H1 (cell line): ENCODE data around the gene SIK3. TPM values are rescaled to one million over a fixed set of nuclear protein-coding genes. Genes with fewer than 3 reads are reported as not detected.

ENCODE experiments used
- CTCF ChIA-PET: fragments of 300-600 bp; sonication (Branson Sonifier 250); formaldehyde crosslinking; loops from one replicate; lab custom pipeline; 2021; ENCODE audit not compliant: partially characterized antibody; lab: Charles Lee
- POLR2A ChIA-PET: fragments of 300-600 bp; sonication (Branson Sonifier 250); formaldehyde crosslinking; loops from one replicate; lab custom pipeline; 2021; ENCODE audit warnings: inconsistent platforms; ENCODE audit not compliant: partially characterized antibody; lab: Charles Lee
- DNase-seq, 2 experiments: peaks; one replicate each; pipeline versions ENCODE4 v3.0.0 to v3.0.0-alpha.2; 2010 to 2022; ENCODE audit warnings: low spot score in 2 of 2, low read depth in 1 of 2, mixed read lengths in 1 of 2
- FAIRE-seq: peaks from 2 replicates; lab custom pipeline; 2011; peaks lifted over from hg19 to GRCh38; lab: Jason Lieb, UNC
- H2AFZ ChIP-seq: 2 replicates; pipeline ENCODE4 v1.8.1; 2012; ENCODE audit warnings: low read length, inconsistent platforms
- H2AK5ac ChIP-seq: 2 replicates; pipeline ENCODE4 v1.6.1; 2013; ENCODE audit warnings: low read depth, low read length
- H2BK120ac ChIP-seq: replicated peaks from 2 replicates; pipeline ENCODE3; 2013; ENCODE audit warnings: low read depth, low read length, inconsistent platforms
- H2BK12ac ChIP-seq: 2 replicates; pipeline ENCODE4 v1.6.1; 2013; ENCODE audit warnings: low read depth, low read length
- H2BK15ac ChIP-seq: 2 replicates; pipeline ENCODE4 v1.6.1; 2013; ENCODE audit warnings: low read length
- H2BK20ac ChIP-seq: 2 replicates; pipeline ENCODE4 v1.6.1; 2013; ENCODE audit warnings: low read length
- H2BK5ac ChIP-seq: 2 replicates; pipeline ENCODE4 v1.6.1; 2013; ENCODE audit warnings: low read depth, low read length
- H3K14ac ChIP-seq: 2 replicates; pipeline ENCODE4 v1.6.1; 2013; ENCODE audit warnings: inconsistent platforms; ENCODE audit not compliant: insufficient read length
- H3K18ac ChIP-seq: 2 replicates; pipeline ENCODE4 v1.6.1; 2013; ENCODE audit warnings: low read length; ENCODE audit errors: extremely low read depth
- H3K23ac ChIP-seq: 2 replicates; pipeline ENCODE4 v1.6.1; 2013; ENCODE audit warnings: inconsistent platforms; ENCODE audit not compliant: insufficient read length
- H3K23me2 ChIP-seq: 2 replicates; pipeline ENCODE4 v1.6.1; 2013; ENCODE audit warnings: low read depth, low read length
- H3K27ac ChIP-seq: 2 replicates; pipeline ENCODE4 v1.6.1; 2011; ENCODE audit warnings: low read depth, low read length, inconsistent platforms
- H3K27me3 ChIP-seq, 4 experiments: replicated peaks in 1 of 4; 1 replicate in 1 of 4; 2 replicates in 3 of 4; pipeline versions ENCODE4 v1.6.1 to v1.8.1; 2011 to 2013; ENCODE audit warnings: low read length in 3 of 4, mild to moderate bottlenecking in 3 of 4, inconsistent platforms in 2 of 4, mixed read lengths in 2 of 4, moderate library complexity in 1 of 4; ENCODE audit not compliant: control insufficient read depth in 3 of 4, insufficient read depth in 3 of 4; ENCODE audit errors: extremely low read depth in 1 of 4
- H3K36me3 ChIP-seq, 4 experiments: 2 replicates each; pipeline versions ENCODE4 v1.6.1 to v1.8.1; 2011 to 2013; ENCODE audit warnings: mild to moderate bottlenecking in 4 of 4, low read length in 3 of 4, moderate library complexity in 2 of 4, control low read depth in 1 of 4, inconsistent platforms in 1 of 4; ENCODE audit not compliant: insufficient read depth in 4 of 4, control insufficient read depth in 2 of 4
- H3K4ac ChIP-seq: replicated peaks from 2 replicates; pipeline ENCODE3; 2013; ENCODE audit warnings: low read length, low read depth, mixed read lengths, inconsistent platforms; ENCODE audit not compliant: insufficient read length
- H3K4me1 ChIP-seq, 4 experiments: replicated peaks in 1 of 4; 1 replicate in 1 of 4; 2 replicates in 3 of 4; pipeline versions ENCODE4 v1.6.1 to v1.8.1; 2011 to 2013; ENCODE audit warnings: low read length in 3 of 4, inconsistent platforms in 2 of 4, mixed read lengths in 1 of 4; ENCODE audit not compliant: insufficient read depth in 4 of 4, control insufficient read depth in 3 of 4
- H3K4me2 ChIP-seq, 2 experiments: 2 replicates each; pipeline versions ENCODE4 v1.6.1 to v1.8.1; 2011 to 2013; ENCODE audit warnings: low read depth in 2 of 2, low read length in 2 of 2, control low read depth in 1 of 2, inconsistent platforms in 1 of 2, mild to moderate bottlenecking in 1 of 2; ENCODE audit not compliant: insufficient read depth in 1 of 2
- H3K4me3 ChIP-seq, 4 experiments: fragments of 200-600, 300-600 bp in 1 of 4; sonication (generic), shearing (Covaris generic), sonication (Bioruptor Twin) in 1 of 4; 2 replicates each; pipeline versions ENCODE4 v1.5.1 to v1.8.1; 2011 to 2016; ENCODE audit warnings: low read length in 4 of 4, low read depth in 3 of 4, control low read depth in 2 of 4, inconsistent platforms in 2 of 4, mild to moderate bottlenecking in 2 of 4, mixed read lengths in 1 of 4, moderate library complexity in 1 of 4; ENCODE audit not compliant: insufficient read depth in 2 of 4; ENCODE audit errors: extremely low read depth in 1 of 4
- H3K56ac ChIP-seq: replicated peaks from 2 replicates; pipeline ENCODE3; 2013; ENCODE audit warnings: low read depth, mild to moderate bottlenecking, mixed read lengths, low read length, inconsistent platforms; ENCODE audit not compliant: insufficient read length
- H3K79me1 ChIP-seq: 2 replicates; pipeline ENCODE4 v1.6.1; 2013; ENCODE audit warnings: low read depth, low read length, control low read depth
- H3K79me2 ChIP-seq, 2 experiments: 2 replicates each; pipeline versions ENCODE4 v1.6.1 to v1.8.1; 2012 to 2013; ENCODE audit warnings: low read length in 2 of 2, mild to moderate bottlenecking in 2 of 2, inconsistent platforms in 1 of 2; ENCODE audit not compliant: insufficient read depth in 2 of 2, control insufficient read depth in 1 of 2
- H3K9ac ChIP-seq, 4 experiments: replicated peaks in 1 of 4; 1 replicate in 1 of 4; 2 replicates in 3 of 4; pipeline versions ENCODE4 v1.6.1 to v1.8.1; 2011 to 2013; ENCODE audit warnings: low read depth in 3 of 4, low read length in 3 of 4, control low read depth in 2 of 4, mild to moderate bottlenecking in 2 of 4, moderate library complexity in 2 of 4, inconsistent platforms in 1 of 4; ENCODE audit errors: extremely low read depth in 1 of 4
- H3K9me3 ChIP-seq, 2 experiments: 2 replicates each; pipeline versions ENCODE4 v1.6.1 to v1.8.1; 2012 to 2013; ENCODE audit warnings: mild to moderate bottlenecking in 2 of 2, moderate library complexity in 2 of 2, control low read depth in 1 of 2, inconsistent platforms in 1 of 2, low read depth in 1 of 2, low read length in 1 of 2, mixed read lengths in 1 of 2; ENCODE audit not compliant: insufficient read depth in 2 of 2
- H4K20me1 ChIP-seq, 2 experiments: replicated peaks in 1 of 2; 2 replicates each; pipeline versions ENCODE3 to v1.8.1; 2011 to 2013; ENCODE audit warnings: inconsistent platforms in 2 of 2, low read length in 2 of 2, mild to moderate bottlenecking in 1 of 2; ENCODE audit not compliant: insufficient read depth in 2 of 2, control insufficient read depth in 1 of 2
- H4K5ac ChIP-seq: 2 replicates; pipeline ENCODE4 v1.6.1; 2013; ENCODE audit warnings: low read length, low read depth, mixed read lengths, inconsistent platforms; ENCODE audit not compliant: insufficient read length
- H4K8ac ChIP-seq: 2 replicates; pipeline ENCODE4 v1.8.0; 2013; ENCODE audit warnings: mild to moderate bottlenecking, moderate library complexity, low read length, inconsistent platforms; ENCODE audit not compliant: insufficient read depth; ENCODE audit errors: extremely low read depth
- H4K91ac ChIP-seq: replicated peaks from 2 replicates; pipeline ENCODE3; 2013; ENCODE audit warnings: low read length, mixed read lengths, inconsistent platforms; ENCODE audit not compliant: insufficient read length
- BRCA1 ChIP-seq: IDR thresholded peaks from 2 replicates; pipeline ENCODE4 v1.6.1; 2012; ENCODE audit warnings: low read depth, low read length, improper control_type of control experiment
- CBX5 ChIP-seq: fragments of 300-800, 300-1000 bp; sonication (generic); IDR thresholded peaks from 2 replicates; pipeline ENCODE4 v1.7.1; 2016; ENCODE audit warnings: antibody characterized with exemption, low read length, low read depth
- GABPA ChIP-seq: IDR thresholded peaks from 2 replicates; pipeline ENCODE4 v1.6.1; 2011; ENCODE audit warnings: mild to moderate bottlenecking, low read length, moderate library complexity, borderline replicate concordance; ENCODE audit not compliant: insufficient read depth
- KDM5A ChIP-seq: fragments of 200-600 bp; IDR thresholded peaks from 2 replicates; pipeline ENCODE4 v1.7.1; 2012; ENCODE audit warnings: mild to moderate bottlenecking, low read length, inconsistent platforms, mixed read lengths
- SP2 ChIP-seq: IDR thresholded peaks from 2 replicates; pipeline ENCODE4 v1.6.1; 2012; ENCODE audit warnings: mild to moderate bottlenecking, low read length, inconsistent platforms
- SP4 ChIP-seq: IDR thresholded peaks from 2 replicates; pipeline ENCODE4 v1.6.1; 2012; ENCODE audit warnings: low read length, inconsistent platforms
- SUZ12 ChIP-seq: fragments of 200-600 bp; sonication (generic); IDR thresholded peaks from 2 replicates; pipeline ENCODE4 v1.6.1; 2012; ENCODE audit warnings: mild to moderate bottlenecking, inconsistent platforms, low read length, moderate library complexity, mixed read lengths
- TAF1 ChIP-seq: IDR thresholded peaks from 2 replicates; pipeline ENCODE4 v1.6.1; 2011; ENCODE audit warnings: mild to moderate bottlenecking, low read depth, low read length
- WGBS, 2 experiments: shearing (Covaris generic) in 1 of 2; methylation state at CpG; one replicate each; pipeline versions ENCODE4 v1.1.6 to v1.1.7; 2013 to 2015; ENCODE audit warnings: low lambda C conversion rate in 2 of 2, mixed read lengths in 2 of 2, inconsistent platforms in 1 of 2, low coverage in 1 of 2, missing lambda C conversion rate in 1 of 2; ENCODE audit not compliant: insufficient replicate concordance in 2 of 2, insufficient coverage in 1 of 2, insufficient read length in 1 of 2; ENCODE audit errors: extremely low coverage in 1 of 2, missing lambda C conversion rate in 1 of 2; 5-methylcytosine and 5-hydroxymethylcytosine counted together
- polyA plus RNA-seq, 7 experiments: library from polyadenylated mRNA; depleted of rRNA in 3 of 7; stranded (reverse) in 5 of 7; unstranded in 2 of 7; fragments of >200 nt in 5 of 7; fragments of 200-250 nt in 2 of 7; gene quantifications; 1 replicate in 5 of 7; 2 replicates in 1 of 7; 4 replicates in 1 of 7; pipeline versions ENCODE4 v1.2.1 to v1.2.3, GENCODE V29; 2011 to 2013; ENCODE audit warnings: missing spikeins in 2 of 7, mixed read lengths in 2 of 7
- total RNA-seq: library from RNA; stranded (reverse); fragmentation: NEBNext Ultra II Directional; extraction: Animal tissue kit (Norgen Biotek cat#: 25700); gene quantifications from 2 replicates; pipeline ENCODE4 v1.2.1, GENCODE V29; 2021
- TF ChIP-seq, protein P1 (sequence below): IDR thresholded peaks from 2 replicates; pipeline ENCODE4 v1.6.1; 2011; ENCODE audit warnings: low read length, improper control_type of control experiment
- TF ChIP-seq, protein P2 (sequence below): IDR thresholded peaks from 2 replicates; pipeline ENCODE4 v1.6.1; 2012; ENCODE audit warnings: low read length, inconsistent platforms

SIK3 gene
- total and polyA plus RNA-seq, 2 of the 8 experiments (the other 6 are each of a cell fraction or from before 2014, with no cell fraction given), result 19.9 to 32.1 TPM

DNA sequence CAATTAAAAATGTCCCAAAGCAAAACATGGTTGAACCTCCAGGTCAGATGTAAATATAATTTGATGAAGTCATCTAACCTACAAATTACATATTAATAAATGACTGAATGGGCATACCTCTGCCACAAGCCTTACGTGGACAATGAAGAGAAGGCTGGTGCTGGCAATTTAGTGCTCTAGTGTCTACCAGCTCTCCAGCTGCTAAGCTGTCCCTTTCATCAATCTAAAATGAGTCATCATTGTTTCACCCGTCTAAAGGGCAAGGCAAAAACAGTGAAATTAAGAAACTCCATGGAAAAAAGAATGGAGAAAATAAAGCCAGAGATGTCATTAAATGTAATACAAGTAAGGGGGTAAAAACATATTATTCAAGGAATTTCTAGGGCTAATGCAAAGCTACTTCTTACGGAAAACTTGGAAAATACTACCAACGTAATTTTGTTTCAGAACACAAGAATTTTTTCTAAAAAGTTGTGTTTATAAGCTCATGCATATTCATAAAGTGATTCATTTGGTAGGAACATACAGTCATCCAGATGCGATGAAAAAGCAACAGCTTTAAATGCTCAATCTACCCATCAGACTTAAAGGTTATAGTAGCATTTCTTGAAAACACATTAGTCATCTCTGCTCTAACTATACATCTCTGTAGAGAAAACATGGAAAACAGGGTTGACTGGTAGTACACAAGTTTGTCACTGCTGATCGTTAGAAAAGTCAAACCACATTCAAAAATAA is 71.5 kb downstream of the SIK3 start:
- POLR2A ChIA-PET, result interaction anchor here (0.9 kb wide), 2 partner anchors 9 to 339 kb away, joined by 3 to 4 read pairs; no protein-coding TSS in a partner anchor
- H3K23me2 ChIP-seq, result no peaks in the 10 kb centered on the region
- FAIRE-seq, result no peak
- H3K9ac ChIP-seq, result no peak overlapping the region
- no peak overlapping the region for H3K56ac ChIP-seq
- H3K14ac ChIP-seq, result no peak overlapping the region
- no peak overlapping the region for H3K4ac ChIP-seq
- WGBS, 2 experiments, result 87% methylated on average over 6 of the region's 6 CpGs; no CpG with 5 or more reads in 1 of the 2 experiments
- no peaks in the 10 kb centered on the region for H3K79me1 ChIP-seq
- H2BK120ac ChIP-seq, result no peak overlapping the region
- H2BK20ac ChIP-seq, result no peak overlapping the region
- H3K18ac ChIP-seq, result no peak overlapping the region
- H3K9me3 ChIP-seq, result no peaks in the 10 kb centered on the region
- H3K27ac ChIP-seq, result no peak overlapping the region
- CTCF ChIA-PET, result interaction anchor here (1.3 kb wide), 2 partner anchors 13 to 14 kb away, joined by 3 to 4 read pairs; no protein-coding TSS in a partner anchor
- H4K8ac ChIP-seq, result no peak overlapping the region
- no peak overlapping the region for H2BK12ac ChIP-seq
- H3K4me3 ChIP-seq, result no peak overlapping the region
- no peak overlapping the region for H2AK5ac ChIP-seq
- no peak overlapping the region for H4K5ac ChIP-seq
- peaks cover 0 to under 1% (median 0%) of the 10 kb centered on the region in 4 experiments; a peak in 1 of 7 replicates for H3K4me1 ChIP-seq
- peaks cover 3 to 6% of the 10 kb centered on the region in 2 experiments for H4K20me1 ChIP-seq
- DNase-seq, result no peak
- no peaks in the 10 kb centered on the region for H3K36me3 ChIP-seq
- no peak overlapping the region for H4K91ac ChIP-seq
- H3K79me2 ChIP-seq, result peaks cover 0 to 63% of the 10 kb centered on the region in 2 experiments; a peak in 2 of 4 replicates
- H3K4me2 ChIP-seq, result no peak overlapping the region
- no peak overlapping the region for H2BK5ac ChIP-seq
- no peaks in the 10 kb centered on the region for H3K27me3 ChIP-seq
- H3K23ac ChIP-seq, result no peak overlapping the region
- no peak overlapping the region for H2AFZ ChIP-seq
- no peak overlapping the region for H2BK15ac ChIP-seq
- TF ChIP-seq GABPA (no peak), TAF1 (no peak), BRCA1 (no peak), SP4 (no peak), KDM5A (no peak), SUZ12 (no peak), SP2 (no peak), CBX5 (no peak)
- TF ChIP-seq, protein P1, sequence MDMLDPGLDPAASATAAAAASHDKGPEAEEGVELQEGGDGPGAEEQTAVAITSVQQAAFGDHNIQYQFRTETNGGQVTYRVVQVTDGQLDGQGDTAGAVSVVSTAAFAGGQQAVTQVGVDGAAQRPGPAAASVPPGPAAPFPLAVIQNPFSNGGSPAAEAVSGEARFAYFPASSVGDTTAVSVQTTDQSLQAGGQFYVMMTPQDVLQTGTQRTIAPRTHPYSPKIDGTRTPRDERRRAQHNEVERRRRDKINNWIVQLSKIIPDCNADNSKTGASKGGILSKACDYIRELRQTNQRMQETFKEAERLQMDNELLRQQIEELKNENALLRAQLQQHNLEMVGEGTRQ, result no peak
- TF ChIP-seq, protein P2, sequence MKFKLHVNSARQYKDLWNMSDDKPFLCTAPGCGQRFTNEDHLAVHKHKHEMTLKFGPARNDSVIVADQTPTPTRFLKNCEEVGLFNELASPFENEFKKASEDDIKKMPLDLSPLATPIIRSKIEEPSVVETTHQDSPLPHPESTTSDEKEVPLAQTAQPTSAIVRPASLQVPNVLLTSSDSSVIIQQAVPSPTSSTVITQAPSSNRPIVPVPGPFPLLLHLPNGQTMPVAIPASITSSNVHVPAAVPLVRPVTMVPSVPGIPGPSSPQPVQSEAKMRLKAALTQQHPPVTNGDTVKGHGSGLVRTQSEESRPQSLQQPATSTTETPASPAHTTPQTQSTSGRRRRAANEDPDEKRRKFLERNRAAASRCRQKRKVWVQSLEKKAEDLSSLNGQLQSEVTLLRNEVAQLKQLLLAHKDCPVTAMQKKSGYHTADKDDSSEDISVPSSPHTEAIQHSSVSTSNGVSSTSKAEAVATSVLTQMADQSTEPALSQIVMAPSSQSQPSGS, result no peak
